Measurements from ENCODE around the gene QARS1. TPM values are rescaled to one million over a fixed set of nuclear protein-coding genes. Genes with fewer than 3 reads are reported as not detected.

The QARS1 gene
- total and polyA plus RNA-seq, 2 experiments from 2014 or later: 173 to 373 TPM

DNA sequence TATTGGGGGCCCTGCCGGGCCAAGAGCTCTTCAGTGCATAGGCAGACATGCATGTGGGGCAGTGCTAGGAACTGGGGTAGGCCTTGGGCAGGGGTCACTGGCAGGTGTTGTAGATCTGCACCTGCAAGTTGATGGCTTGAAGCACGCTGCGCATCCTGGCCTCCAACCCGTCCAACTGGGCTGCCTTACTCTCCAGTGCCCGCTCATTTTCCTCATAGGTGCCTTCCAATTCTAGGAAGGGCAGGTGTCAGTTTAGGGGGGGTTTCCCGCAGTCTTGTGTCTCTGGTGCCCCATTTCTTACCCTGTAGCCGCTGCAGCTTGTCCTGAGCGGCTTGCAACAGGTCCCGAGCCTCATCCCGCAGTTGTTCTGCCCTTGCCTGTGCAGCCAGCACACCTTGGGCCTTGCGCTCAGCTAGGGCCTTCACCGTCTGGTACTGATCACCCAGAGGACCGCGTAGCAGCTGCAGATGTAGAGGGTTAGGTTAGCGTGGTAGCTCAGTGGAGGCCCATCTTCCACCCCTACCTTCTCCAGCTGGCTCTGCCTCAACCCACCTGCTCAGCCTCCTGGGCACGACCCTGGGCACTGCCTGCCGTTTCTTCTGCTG is 16.7 kb upstream of the QARS1 start (continued):
- TF ChIP-seq ZNF462 (CRISPR knock-in tag; IDR thresholded peaks at IDR 0.05) (no peak), ZNF331 (CRISPR knock-in tag; IDR thresholded peaks at IDR 0.05; ENCODE audit: low read depth) (no peak)

- TF ChIP-seq POLR2AphosphoS5 (IDR thresholded peaks at IDR 0.05; ENCODE audit: low read depth) (peak; percentile 80), CREB1 (CRISPR knock-in tag; IDR thresholded peaks at IDR 0.05; ENCODE audit: low read depth) (peak; percentile 89), ZNF331 (CRISPR knock-in tag; IDR thresholded peaks at IDR 0.05; ENCODE audit: low read depth) (no peak), NANOG (IDR thresholded peaks at IDR 0.05; ENCODE audit: borderline replicate concordance) (no peak)
- TF ChIP-seq, protein P1, sequence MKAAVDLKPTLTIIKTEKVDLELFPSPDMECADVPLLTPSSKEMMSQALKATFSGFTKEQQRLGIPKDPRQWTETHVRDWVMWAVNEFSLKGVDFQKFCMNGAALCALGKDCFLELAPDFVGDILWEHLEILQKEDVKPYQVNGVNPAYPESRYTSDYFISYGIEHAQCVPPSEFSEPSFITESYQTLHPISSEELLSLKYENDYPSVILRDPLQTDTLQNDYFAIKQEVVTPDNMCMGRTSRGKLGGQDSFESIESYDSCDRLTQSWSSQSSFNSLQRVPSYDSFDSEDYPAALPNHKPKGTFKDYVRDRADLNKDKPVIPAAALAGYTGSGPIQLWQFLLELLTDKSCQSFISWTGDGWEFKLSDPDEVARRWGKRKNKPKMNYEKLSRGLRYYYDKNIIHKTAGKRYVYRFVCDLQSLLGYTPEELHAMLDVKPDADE (IDR thresholded peaks at IDR 0.05): peak; percentile 64
- H3K4me3 Mint-ChIP-seq: peak within 1 kb of the TSS; percentile 87
- H3K36me3 ChIP-seq (ENCODE audit: insufficient read depth): peaks cover 6% of the 10 kb centered on the region
- peaks cover 4% of the 10 kb centered on the region; the same call in 1 of the 2 replicates for H3K4me1 ChIP-seq (ENCODE audit: insufficient read depth)
- H4K20me1 ChIP-seq (replicated peaks; ENCODE audit: insufficient read depth): no peaks in the 10 kb centered on the region
- H2AFZ ChIP-seq: peak within 1 kb of the TSS; percentile 84; the same call in 1 of the 2 replicates
- peak; percentile 97 for DNase-seq (ENCODE audit: low spot score)
- peak within 1 kb of the TSS; percentile 98 for H3K27ac ChIP-seq (ENCODE audit: low read depth)
- H3K27ac Mint-ChIP-seq: peak within 1 kb of the TSS; percentile 83
- H3K36me3 Mint-ChIP-seq (ENCODE audit: low read depth): peaks cover 35% of the 10 kb centered on the region
- peaks cover 10% of the 10 kb centered on the region for H3K79me2 ChIP-seq (replicated peaks; ENCODE audit: insufficient read depth)
- peaks cover 4% of the 10 kb centered on the region; the same call in 2 of the 3 replicates for H3K4me1 Mint-ChIP-seq
- peak; percentile 97 for ATAC-seq
- H3K27me3 ChIP-seq (ENCODE audit: insufficient read depth): no peaks in the 10 kb centered on the region
- H3K4me3 ChIP-seq: peak within 1 kb of the TSS; percentile 94
- no peaks in the 10 kb centered on the region; the same call in 2 of the 3 replicates for H3K9me3 Mint-ChIP-seq
- H3K4me2 ChIP-seq: peak within 1 kb of the TSS; percentile 96
- peaks cover 7% of the 10 kb centered on the region for H3K27me3 Mint-ChIP-seq (ENCODE audit: insufficient read depth, low read depth, poor library complexity)
- H3F3A ChIP-seq (replicated peaks; ENCODE audit: low read depth): peaks cover 21% of the 10 kb centered on the region
- no peaks in the 10 kb centered on the region for H3K9me2 ChIP-seq (ENCODE audit: insufficient read depth)
Measured at GRCh38 chr3:49120438-49121131, 16.0 kb upstream of the QARS1 start, which contains the start of gene USP19. Gene USP19, minus strand, starts transcription at chr3:49120823. Its CDS starts 1,678 bp downstream, at chr3:49119145.
